RWPE1 (cell line): ENCODE results near the gene CRYGN.
A peak's percentile ranks its signal among the peaks of the same experiment; 100 is the strongest.

Source experiments
- CTCF ChIA-PET: fragments of 350-600 bp; sonication (Branson Sonifier 250); formaldehyde crosslinking; extraction: SDS; loops from one replicate; lab custom pipeline; 2021; lab: Yijun Ruan, JAX
- POLR2A ChIA-PET: fragments of 400-600 bp; formaldehyde crosslinking; extraction: SDS; loops from one replicate; lab custom pipeline; 2020; ENCODE audit warnings: antibody characterized with exemption; ENCODE audit not compliant: low non-redundant PET; lab: Yijun Ruan, JAX
- DNase-seq: peaks from one replicate; pipeline ENCODE4 v3.0.0; 2012; ENCODE audit warnings: low spot score
- H3K27ac ChIP-seq: fragments of 450-650 bp; 2 replicates; pipeline ENCODE4 v1.5.1; 2017
- CTCF ChIP-seq: fragments of 450-650 bp; conservative IDR thresholded peaks from 2 replicates; pipeline ENCODE4 v1.5.1; 2017; ENCODE audit warnings: low read depth, mild to moderate bottlenecking

CRYGN gene

GRCh38 chr7:151428378-151429236, 11.3 kb downstream of the CRYGN start:
- no peak for DNase-seq
- POLR2A ChIA-PET = no interaction called here
- CTCF ChIA-PET = no interaction called here
- TF ChIP-seq CTCF = no peak
- H3K27ac ChIP-seq = no peak overlapping the region

GRCh38 chr7:151427705-151428377, 12.1 kb downstream of the CRYGN start:
- H3K27ac ChIP-seq = no peak overlapping the region
- ChIA-PET CTCF (no interaction called here), POLR2A (no interaction called here)
- no peak for TF ChIP-seq CTCF
- no peak for DNase-seq

GRCh38 chr7:151426904-151427704, 12.8 kb downstream of the CRYGN start:
- ChIA-PET CTCF (no interaction called here), POLR2A (no interaction called here)
- no peak for DNase-seq
- no peak for TF ChIP-seq CTCF
- peak overlapping the region; percentile 49 for H3K27ac ChIP-seq

GRCh38 chr7:151426441-151426903, 13.5 kb downstream of the CRYGN start:
- CTCF ChIA-PET = no interaction called here
- peak overlapping the region; percentile 49 for H3K27ac ChIP-seq
- TF ChIP-seq CTCF = no peak
- POLR2A ChIA-PET = no interaction called here
- peak; percentile 64 for DNase-seq

GRCh38 chr7:151425670-151426440, 14.1 kb downstream of the CRYGN start:
- no peak for TF ChIP-seq CTCF
- ChIA-PET CTCF (no interaction called here), POLR2A (no interaction called here)
- no peak for DNase-seq
- H3K27ac ChIP-seq = peak overlapping the region; percentile 49; the same call in 1 of the 2 replicates
